ENCODE data around the gene THSD4.

THSD4 gene

DNA sequence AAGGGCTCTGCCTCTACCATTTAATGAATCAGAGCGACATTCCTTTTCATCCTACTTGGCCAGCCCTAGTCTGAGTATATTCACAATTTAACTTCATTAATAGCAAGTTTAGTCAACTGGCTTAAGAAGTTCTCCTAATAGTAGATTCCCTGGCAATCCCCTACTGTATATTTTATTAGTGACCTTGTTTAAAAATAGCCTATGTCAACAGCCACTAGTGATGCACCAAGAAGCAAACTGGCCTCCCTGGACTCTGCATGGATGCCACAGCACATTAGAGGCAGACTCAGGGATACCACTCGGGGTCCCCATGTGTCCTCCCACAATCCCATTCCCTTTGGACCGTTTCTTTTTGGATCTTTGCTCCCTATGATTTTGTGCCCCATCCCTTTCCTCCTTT is 83.6 kb downstream of the THSD4 start:
- ChIA-PET POLR2A (no interaction called here), CTCF (no interaction called here)
- DNase-seq (ENCODE audit: extremely low spot score), result no peak
- TF ChIP-seq, protein P1, sequence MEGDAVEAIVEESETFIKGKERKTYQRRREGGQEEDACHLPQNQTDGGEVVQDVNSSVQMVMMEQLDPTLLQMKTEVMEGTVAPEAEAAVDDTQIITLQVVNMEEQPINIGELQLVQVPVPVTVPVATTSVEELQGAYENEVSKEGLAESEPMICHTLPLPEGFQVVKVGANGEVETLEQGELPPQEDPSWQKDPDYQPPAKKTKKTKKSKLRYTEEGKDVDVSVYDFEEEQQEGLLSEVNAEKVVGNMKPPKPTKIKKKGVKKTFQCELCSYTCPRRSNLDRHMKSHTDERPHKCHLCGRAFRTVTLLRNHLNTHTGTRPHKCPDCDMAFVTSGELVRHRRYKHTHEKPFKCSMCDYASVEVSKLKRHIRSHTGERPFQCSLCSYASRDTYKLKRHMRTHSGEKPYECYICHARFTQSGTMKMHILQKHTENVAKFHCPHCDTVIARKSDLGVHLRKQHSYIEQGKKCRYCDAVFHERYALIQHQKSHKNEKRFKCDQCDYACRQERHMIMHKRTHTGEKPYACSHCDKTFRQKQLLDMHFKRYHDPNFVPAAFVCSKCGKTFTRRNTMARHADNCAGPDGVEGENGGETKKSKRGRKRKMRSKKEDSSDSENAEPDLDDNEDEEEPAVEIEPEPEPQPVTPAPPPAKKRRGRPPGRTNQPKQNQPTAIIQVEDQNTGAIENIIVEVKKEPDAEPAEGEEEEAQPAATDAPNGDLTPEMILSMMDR (IDR thresholded peaks at IDR 0.05; ENCODE audit: control extremely low read depth, extremely low read depth, low read depth, missing control alignments), result no peak

DNA sequence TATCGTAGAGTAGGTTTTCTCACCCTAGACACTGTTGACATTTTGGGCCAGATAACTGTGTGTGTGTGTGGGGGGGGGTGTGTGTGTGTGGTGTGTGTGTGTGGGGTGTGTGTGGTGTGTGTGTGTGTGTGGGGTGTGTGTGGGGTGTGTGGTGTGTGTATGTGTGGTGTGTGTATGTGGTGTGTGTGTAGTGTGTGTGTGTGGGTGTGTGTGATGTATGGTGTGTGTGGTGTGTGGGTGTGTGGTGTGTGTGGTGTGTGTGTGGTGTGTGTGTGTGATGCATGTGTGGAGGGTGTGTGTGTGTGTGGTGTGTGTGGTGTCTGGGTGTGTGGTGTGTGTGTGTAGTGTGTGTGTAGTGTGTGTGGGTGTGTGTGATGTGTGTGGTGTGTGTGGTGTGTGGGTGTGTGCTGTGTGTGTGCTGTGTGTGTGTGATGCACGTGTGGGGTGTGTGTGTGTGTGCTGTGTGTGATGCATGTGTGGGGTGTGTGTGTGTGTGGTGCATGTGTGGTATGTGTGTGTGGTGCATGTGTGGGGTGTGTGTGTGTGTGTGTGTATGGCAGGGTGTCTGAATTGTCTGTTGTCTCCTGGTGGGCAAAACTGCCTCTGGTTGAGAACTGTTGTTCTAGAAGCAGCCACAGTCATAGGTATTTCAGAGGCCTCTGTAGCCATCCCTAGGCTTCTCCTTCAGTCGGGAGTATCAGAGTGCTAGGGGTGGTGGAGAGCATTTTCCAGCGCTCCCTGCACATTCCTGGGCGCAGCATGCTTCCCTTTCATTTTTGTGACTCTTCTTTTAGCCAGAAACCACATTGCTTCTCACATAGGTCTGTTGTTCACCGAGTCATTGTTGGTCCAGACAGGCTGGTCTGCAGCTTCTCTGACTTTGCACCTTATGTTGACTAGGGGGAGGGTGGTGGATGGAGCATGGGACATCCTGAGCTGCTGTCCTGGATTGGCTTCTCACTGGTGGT is 84.4 kb downstream of the THSD4 start:
- ChIA-PET CTCF (interaction anchor here (1.1 kb wide), 1 partner anchor 34 kb away, joined by 3 read pairs; no protein-coding TSS in a partner anchor), POLR2A (no interaction called here)

DNA sequence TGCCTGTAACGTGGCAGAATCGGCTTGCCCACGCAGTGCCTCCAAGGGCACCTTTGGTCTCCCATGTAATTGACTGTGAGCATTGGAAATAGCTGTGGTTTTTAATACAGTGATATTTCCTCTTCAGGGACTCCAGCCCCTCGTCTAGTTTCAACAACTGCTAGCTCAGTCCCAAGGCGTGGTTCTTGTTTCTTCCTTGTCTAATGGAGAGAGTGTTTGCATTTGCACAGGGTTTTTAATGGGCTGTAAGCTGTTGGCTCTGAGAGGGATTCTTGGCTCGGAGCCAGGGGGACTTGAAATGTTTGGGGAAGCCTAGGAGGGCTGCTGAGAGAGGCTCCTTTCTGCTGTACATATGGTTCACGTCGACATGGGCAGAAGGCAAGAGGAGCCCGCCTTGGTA is 86.2 kb downstream of the THSD4 start:
- CTCF ChIA-PET, result no interaction called here
- TF ChIP-seq, protein P1 (IDR thresholded peaks at IDR 0.05; ENCODE audit: control extremely low read depth, extremely low read depth, low read depth, missing control alignments), result no peak
- no peak for DNase-seq (ENCODE audit: extremely low spot score)
- POLR2A ChIA-PET, result no interaction called here

More for the DNA sequence above, 84.4 kb downstream of the THSD4 start:
- TF ChIP-seq, protein P1 (IDR thresholded peaks at IDR 0.05; ENCODE audit: control extremely low read depth, extremely low read depth, low read depth, missing control alignments), result no peak
- no peak for DNase-seq (ENCODE audit: extremely low spot score)

DNA sequence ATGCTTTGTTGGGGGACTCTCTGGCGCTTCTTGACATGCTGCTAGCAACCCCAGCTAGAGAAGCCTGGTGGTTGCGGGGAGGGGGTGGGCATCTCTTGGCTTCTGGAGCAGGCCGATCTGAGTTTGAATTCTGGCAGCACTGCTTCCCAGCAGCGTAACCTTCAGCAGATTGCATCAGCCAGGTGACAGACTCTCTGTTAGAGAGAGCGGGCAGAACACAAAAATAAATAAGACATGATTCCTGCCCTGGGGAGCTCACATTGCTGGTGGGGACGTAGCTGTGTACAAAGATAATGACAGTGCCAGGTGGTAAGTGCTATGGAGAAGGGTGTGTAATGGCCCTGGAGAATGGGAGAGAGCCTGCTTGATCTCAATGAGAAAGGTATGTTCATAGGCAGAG is 87.4 kb downstream of the THSD4 start:
- TF ChIP-seq, protein P1 (IDR thresholded peaks at IDR 0.05; ENCODE audit: control extremely low read depth, extremely low read depth, low read depth, missing control alignments), result no peak
- ChIA-PET POLR2A (no interaction called here), CTCF (no interaction called here)
- DNase-seq (ENCODE audit: extremely low spot score), result no peak

DNA sequence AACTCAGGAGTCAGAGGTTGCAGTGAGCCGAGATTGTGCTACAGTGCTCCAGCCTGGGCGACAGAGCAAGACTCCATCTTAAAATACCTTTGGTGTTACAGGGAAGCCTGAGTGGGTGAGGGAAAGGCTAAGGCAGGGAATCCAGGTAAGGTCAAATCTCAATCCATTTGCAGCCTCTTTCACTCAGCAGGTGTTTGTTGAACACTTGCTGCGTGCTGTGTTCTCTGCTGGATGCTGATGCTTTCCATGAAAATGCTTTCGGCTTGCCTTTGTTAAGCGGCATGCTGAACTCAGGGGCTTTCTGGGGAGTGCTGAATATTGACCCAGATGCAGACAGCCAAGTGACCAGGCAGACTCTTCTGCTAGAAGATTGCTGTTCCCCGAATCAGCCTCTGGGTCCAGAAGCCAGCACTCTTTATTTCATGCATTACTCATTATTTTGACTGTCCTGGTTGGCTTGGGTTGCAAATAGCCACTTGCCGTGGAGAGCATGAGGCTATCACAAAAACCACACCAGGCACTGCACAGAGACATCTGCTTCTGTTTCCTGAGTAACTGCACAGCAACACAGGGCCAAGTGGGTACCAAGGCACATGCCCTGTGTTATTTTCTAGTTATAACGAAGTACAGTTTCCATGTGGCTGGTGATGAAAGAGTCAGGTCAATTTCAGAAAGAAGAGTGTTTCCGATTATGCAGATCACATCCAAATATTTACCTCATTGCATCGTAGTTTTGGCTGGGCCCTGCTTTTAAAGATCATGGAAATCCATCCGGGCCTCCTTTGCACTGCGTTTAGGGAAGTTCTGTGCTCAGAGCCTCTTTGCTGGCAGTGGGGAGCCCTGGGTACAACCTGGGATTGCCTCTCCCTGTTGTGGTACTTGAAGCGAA is 88.6 kb downstream of the THSD4 start:
- no peak for DNase-seq (ENCODE audit: extremely low spot score)
- ChIA-PET CTCF (interaction anchor here (1.4 to 1.5 kb wide), 2 partner anchors 14 to 16 kb away, joined by 3 read pairs; no protein-coding TSS in a partner anchor), POLR2A (no interaction called here)
- TF ChIP-seq, protein P1 (IDR thresholded peaks at IDR 0.05; ENCODE audit: control extremely low read depth, extremely low read depth, low read depth, missing control alignments), result no peak

DNA sequence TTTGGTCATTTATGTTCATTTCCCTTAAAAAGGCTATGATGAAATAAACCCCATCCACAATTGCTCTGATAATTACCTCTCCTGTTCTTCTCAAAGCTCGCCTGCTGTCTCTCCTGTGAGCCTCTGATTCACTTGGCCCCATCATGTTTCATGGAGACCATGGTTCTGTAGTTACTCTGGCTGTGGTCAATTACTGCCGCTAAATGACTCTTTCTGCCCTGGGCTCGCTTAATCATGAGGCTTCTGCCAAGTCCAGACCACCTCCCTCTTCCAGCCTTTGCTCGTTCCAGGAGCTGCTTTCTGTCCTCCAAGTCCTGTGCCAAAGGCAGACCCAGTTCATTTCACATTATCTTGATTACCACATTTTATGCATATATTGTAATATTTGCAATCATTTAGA is 91.9 kb downstream of the THSD4 start:
- no peak for DNase-seq (ENCODE audit: extremely low spot score)
- POLR2A ChIA-PET, result no interaction called here
- TF ChIP-seq, protein P1 (IDR thresholded peaks at IDR 0.05; ENCODE audit: control extremely low read depth, extremely low read depth, low read depth, missing control alignments), result no peak
- CTCF ChIA-PET, result no interaction called here

Data from GM10248 (cell line).